CD4-positive, alpha-beta T cell treated with Interleukin-17A for 1 hour (primary cell): ENCODE results near the gene SSBP4.
"Not testable (repeated sequence)": the region's sequence is repeated elsewhere in the genome, so short reads cannot be mapped to it uniquely, and the experiment has no call there.

Experiments used
- DNase-seq: peaks from one replicate; pipeline ENCODE4 v3.0.0-alpha.2; 2020

Gene SSBP4

DNA sequence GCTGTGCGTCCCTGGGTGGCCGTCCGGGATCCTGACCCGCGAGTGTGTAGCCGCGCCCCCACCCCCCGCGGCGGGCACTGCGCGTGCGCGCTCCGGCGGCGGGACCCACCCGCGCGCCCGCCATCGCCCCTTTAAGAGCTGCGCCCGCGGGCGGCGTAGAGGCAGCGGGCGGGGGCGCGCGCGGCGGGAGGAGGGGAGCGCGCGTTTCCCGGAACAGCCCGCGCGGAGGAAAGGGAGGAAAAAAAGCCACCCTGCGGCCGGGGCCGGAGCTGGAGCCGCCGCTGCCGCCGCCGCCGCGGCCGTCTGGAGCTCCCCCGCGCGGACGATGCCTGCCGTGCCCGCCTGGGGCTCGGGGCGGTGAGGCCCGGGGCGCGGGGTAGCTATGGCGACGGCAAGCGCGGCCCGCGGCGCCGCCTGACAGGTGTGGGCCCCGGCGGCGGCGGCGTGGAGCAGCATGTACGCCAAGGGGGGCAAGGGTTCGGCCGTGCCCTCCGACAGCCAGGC, at the start of gene SSBP4:
TSS of gene SSBP4 (plus strand) at position 204 of the 504 bp plus-strand sequence. CDS start at position 455, 251 bp downstream.
- peak; percentile 76 for DNase-seq

DNA sequence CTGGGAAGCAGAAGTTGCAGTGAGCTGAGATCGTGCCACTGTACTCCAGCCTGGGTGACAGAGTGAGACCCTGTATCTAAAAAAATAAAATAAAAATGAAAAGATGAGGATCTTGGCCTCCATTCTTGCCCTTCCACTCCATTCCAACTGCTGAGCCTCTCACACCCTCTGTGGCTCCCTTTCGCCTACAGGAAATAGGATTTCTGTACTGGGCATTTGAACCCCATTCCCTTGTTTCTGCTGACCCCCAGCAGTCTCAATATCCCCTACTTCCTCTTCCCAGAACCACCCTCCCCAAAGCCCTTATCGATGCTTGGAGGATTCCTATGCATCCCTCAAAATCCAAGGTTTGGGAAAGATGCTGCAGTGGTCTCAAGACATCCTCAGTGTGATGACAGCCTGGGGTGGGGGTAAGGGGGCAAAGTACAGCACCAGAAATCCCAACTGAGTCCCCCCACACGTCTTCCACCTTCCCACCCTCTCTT, 45.7 kb upstream of the SSBP4 start:
- DNase-seq, result no peak

DNA sequence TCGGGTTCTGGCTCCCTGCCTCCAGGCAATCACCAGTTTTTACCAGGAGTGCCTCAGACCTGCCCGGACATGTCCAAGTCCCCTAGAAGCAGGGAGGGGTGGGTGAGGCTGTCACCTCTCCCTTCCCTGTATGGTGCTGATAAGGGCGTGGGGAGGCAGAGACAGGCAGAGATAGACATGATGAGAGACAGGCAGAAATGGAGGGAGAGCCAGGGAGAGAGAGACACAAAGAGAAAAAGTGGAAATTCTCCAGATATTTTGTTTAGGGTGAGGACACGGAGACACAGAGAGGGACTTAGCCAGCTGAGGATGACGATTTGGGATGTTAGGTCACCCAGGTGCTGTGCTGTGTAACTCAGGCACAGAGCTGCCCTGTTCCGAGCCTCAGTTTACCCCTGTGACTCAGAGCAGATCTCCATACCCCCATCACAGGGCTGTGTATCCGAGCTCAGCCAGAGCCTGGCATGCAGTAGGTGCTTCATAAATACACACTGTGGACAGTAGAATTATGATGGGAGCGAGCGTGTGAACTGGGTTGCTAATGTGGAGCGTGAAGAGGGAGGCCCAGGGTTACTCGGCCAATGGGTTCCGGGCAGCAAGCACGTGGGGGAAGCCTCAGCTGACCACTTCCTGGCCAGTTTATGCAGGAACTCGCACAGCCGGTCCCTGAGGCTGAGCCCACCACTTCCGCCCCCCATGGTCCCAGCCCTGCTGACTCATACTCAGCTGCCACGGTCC, 45.1 kb upstream of the SSBP4 start:
- peak; percentile 63 for DNase-seq

DNA sequence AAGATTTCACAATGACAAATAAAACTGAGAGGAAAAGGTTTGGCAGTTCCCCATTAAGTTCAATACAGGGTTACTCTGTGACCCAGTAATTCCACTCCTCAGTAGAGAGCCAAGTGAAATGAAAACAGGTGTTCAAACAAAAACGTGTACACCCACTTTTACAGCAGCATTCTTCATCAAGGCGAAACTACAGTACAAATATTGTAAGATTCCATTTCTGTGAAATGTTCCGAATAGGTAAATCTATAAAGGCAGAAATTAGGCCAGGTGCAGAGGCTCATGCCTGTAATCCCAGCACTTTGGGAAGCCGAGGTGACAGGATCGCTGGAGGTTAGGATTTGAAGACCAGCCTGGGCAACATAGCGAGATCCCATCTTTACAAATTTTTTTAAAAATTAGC, 42.2 kb upstream of the SSBP4 start:
- no peak for DNase-seq

DNA sequence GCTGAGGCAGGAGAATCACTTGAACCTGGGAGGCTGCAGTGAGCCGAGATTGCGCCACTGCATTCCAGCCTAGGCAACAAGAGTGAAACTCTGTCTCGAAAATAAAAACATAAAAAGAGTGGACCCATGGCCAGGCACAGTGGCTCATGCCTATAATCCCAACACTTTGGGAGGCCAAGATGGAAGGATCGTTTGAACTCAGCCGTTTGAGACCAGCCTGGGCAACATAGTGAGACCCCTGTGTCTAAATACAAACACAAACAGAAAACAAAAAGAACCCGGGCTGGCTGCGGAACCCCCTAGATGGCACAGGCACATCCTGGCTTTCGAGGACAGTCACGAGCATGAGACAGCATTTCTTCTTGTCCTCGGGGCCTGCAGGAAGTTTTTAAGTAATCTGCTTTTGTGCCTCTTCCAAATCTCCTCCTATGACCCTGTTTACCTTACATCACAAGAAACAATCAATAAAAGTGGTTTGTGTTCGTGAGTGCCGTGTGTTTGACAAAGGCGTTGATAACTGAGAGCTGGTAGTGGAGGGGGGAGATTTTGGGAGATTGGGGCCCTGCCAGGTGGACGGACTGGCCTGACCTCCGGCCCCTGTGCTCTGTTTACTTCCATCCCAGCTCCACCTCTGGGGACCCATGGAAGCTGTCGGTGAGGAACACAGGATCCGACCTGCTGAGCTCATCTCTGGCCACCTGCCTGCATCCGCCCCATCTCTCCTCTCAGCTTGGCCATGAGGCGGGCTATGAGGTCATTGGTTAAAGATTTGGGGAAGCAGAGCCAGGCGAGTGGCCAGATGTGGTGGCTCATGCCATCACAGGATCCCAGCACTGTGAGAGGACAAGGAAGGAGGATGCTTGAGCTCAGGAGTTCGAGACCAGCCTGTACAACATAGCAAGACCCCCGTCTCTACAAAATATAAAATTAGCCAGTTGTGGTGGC, 39.1 kb upstream of the SSBP4 start:
- DNase-seq, result no peak

DNA sequence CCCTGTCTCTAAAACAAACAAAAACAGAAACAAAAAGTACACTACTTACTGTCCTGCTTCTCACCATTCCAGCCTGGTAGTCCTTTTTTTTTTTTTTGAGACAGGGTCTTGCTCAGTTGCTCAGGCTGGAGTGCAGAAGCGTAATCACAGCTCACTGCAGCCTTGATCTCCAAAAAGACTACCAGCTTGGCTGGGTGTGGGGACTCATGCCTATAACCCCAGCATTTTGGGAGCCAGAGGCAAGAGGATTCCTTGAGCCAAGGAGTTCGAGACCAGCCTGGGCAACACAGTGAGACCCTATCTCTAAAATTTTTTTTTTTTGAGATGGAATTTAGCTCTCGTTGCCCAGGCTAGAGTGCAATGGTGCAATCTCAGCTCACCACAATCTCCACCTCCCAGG, 38.4 kb upstream of the SSBP4 start:
- DNase-seq, result no peak

DNA sequence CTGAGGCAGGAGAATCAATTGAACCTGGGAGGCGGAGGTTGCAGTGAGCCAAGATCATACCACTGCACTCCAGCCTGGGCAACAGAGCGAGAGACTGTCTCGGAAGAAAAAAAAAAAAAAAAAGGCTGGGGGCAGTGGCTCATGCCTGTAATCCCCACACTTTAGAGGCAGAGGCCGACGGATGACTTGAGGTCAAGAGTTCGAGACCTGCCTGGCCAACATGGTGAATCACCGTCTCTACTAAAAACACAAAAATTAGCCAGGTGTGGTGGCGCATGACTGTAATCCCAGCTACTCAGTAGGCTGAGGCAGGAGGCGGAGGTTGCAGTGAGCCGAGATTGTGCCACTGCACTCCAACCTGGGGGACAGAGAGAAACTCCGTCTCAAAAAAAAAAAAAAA, 35.6 kb upstream of the SSBP4 start:
- DNase-seq, result not testable (repeated sequence)

DNA sequence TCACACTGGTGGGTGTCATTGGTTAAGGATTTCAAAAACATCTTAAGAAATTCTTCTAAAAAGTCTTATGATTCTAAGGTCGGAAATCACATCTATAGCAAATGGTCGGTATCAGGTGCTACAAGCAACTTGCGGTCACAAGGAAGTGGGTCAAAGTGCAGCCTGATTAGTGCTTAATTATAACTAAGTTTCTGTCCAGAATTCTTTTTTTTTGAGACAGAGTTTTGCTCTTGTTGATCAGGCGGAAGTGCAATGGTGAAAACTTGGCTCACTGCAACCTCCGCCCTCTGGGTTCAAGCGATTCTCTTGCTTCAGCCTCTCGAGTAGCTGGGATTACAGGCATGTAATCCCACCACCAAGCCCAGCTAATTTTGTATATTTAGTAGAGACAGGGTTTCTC, 34.4 kb upstream of the SSBP4 start:
- no peak for DNase-seq

DNA sequence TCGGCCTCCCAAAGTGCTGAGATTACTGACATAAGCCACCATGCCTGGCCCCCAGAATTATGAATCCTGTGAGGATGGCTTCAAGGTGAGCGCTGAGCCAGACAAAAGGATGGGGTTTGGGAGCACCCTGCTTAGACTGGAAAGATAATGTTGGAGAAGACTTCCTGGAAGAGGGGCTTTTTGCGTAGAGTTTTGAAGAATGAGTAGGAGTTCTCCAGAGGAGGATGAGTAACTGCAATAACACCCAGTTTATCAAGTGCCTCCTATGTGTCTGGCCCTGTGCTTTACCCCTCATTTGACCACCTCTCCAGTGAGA, 33.9 kb upstream of the SSBP4 start:
- no peak for DNase-seq

DNA sequence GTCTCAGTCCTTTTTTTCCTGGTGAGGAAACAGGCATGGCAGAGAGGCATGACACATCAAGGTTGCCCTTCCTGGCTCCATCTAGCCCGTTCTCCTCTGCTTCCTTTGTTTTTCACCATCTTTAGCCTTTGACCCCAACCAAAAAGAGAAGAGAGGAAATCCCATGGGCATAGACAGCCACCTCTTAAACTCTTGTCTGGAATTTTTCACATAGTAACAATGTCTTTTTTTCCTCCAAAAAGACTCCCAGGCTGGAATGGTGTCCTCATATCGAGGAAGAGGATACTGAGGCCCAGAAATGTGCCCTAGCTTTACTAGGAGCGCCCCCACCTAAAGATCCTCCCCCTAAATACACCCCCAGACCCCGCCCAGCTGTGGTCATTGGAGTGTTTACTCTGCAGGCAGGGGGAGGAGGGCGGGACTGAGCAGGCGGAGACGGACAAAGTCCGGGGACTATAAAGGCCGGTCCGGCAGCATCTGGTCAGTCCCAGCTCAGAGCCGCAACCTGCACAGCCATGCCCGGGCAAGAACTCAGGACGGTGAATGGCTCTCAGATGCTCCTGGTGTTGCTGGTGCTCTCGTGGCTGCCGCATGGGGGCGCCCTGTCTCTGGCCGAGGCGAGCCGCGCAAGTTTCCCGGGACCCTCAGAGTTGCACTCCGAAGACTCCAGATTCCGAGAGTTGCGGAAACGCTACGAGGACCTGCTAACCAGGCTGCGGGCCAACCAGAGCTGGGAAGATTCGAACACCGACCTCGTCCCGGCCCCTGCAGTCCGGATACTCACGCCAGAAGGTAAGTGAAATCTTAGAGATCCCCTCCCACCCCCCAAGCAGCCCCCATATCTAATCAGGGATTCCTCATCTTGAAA, 33.3 kb upstream of the SSBP4 start, which contains the start of gene GDF15:
TSS of gene GDF15 (plus strand) at position 484 of the 868 bp plus-strand sequence. CDS start at position 516, 32 bp downstream.
- no peak for DNase-seq

DNA sequence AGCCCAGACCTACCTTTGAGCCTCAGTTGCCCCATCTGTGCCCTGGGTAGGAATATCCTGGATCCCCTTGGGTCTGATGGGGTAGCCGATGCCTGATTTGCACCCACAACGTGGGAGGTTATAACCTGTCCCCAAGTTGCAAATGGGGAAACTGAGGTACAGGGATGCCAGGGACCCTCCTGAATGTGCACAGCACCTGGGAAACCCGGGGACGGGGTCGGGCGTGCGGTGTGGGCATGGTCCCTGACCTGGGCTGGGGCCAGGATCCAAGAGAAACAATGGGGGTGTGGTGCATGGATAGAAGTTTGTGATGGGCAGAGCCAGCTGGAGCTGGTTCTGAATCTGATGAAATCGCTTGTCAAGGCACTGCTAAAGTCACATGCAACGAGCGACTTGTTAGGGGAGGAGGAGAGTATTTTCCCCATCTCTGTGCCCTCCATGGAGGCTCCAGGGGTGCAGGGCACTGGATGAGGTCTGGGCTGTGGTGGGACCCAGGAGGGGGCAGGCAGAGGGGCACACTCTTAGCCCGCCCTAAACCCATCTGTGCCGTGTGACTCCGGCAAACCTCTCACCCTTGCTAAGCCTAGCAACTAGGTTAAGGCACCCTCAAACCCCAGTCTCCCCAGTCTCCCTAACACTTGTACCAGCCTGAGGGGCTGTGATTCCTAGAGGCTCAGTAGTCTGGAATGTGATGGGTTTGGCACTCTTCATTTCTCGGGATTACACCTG, 32.5 kb upstream of the SSBP4 start:
- no peak for DNase-seq

DNA sequence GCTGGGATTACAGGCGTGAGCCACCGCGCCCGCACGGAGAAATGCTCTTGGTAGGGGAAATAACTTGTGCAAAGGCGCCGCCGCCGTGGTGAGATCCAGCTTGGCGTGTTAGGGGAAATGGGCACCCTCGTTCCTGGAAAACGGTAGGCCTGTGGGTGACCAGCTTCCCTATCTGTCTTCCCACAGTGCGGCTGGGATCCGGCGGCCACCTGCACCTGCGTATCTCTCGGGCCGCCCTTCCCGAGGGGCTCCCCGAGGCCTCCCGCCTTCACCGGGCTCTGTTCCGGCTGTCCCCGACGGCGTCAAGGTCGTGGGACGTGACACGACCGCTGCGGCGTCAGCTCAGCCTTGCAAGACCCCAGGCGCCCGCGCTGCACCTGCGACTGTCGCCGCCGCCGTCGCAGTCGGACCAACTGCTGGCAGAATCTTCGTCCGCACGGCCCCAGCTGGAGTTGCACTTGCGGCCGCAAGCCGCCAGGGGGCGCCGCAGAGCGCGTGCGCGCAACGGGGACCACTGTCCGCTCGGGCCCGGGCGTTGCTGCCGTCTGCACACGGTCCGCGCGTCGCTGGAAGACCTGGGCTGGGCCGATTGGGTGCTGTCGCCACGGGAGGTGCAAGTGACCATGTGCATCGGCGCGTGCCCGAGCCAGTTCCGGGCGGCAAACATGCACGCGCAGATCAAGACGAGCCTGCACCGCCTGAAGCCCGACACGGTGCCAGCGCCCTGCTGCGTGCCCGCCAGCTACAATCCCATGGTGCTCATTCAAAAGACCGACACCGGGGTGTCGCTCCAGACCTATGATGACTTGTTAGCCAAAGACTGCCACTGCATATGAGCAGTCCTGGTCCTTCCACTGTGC, 30.9 kb upstream of the SSBP4 start:
- peak; percentile 85 for DNase-seq

DNA sequence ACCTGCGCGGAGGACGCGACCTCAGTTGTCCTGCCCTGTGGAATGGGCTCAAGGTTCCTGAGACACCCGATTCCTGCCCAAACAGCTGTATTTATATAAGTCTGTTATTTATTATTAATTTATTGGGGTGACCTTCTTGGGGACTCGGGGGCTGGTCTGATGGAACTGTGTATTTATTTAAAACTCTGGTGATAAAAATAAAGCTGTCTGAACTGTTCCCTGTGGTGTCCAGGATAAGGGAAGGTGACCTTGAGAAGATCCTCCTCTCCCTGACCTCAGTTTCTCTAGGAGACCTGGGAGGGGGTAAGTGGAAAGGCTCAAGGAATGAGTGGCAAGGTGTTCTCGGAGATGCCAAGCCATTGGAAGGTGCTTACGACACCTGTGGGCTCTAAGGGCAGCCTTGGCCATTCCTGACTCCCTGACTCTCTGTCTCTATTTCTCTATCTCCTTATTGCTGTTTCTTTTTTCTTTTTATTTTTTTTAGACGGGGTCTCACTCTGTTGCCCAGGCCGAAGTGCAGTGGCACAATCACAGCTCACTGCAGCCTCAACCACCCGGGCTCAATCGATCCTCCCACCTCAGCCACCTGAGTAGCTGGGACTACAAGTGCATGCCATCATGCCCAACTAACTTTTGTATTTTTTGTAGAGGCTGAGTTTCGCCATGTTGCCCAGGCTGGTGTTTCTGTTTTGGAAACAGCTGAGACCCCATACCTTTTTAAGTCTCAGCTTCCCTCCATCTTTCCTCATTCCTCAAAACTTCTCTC, 30.1 kb upstream of the SSBP4 start:
- no peak for DNase-seq

DNA sequence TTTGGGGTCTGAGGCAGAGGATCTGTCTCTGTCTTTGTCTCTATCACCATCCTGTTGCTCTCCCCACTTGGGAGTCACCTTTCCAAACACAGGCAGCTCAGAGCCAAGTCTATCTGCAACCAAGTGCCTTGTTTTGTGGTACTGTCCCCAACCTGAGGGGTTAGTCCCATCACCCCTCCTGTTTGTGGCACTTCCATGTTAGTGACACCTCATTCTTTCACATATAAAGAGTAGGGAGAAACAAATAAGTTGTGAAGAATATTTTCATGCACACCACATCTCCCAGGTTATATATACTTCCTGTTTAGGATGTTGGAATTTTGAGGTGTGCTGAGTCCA, 29.5 kb upstream of the SSBP4 start:
- no peak for DNase-seq

DNA sequence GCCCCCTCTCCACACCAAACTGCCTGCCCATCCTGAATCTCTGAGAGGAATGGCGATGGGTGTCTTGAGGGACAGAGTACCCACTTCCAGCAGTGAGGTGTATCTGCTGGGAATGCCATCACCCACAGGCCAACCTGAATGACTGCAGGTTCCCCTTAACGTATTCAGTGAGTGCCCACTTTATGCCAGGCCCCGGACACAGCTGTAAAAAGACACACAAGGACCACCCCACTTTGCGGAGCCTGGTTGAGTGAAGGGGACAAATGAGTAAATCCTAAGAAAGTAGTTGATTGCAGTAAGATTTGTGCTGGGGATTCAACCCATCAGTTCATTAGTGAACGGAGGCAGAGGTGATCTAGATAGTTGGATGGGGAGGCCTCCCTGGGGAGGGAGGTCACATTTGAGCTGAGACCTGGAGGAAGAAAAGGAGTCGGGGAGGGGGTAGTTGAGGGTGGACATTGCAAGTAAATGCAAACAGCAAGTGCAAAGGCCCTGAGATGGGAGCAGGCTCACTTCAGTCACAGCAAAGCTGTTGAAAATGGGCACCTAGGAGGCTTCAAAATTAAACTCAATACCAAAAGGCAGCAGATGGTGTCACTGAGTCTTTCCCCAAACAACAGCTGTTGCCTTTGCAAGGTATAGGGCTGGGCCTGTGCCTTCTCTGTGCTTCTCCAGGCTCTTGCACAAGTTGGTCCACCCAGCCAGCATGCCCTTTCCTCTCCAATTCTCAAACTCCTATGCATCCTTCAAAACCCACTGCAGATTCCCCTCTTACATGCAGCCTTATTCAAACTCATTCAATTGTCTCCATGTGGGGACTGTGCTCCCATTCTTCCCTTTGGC, 28.9 kb upstream of the SSBP4 start:
- no peak for DNase-seq

DNA sequence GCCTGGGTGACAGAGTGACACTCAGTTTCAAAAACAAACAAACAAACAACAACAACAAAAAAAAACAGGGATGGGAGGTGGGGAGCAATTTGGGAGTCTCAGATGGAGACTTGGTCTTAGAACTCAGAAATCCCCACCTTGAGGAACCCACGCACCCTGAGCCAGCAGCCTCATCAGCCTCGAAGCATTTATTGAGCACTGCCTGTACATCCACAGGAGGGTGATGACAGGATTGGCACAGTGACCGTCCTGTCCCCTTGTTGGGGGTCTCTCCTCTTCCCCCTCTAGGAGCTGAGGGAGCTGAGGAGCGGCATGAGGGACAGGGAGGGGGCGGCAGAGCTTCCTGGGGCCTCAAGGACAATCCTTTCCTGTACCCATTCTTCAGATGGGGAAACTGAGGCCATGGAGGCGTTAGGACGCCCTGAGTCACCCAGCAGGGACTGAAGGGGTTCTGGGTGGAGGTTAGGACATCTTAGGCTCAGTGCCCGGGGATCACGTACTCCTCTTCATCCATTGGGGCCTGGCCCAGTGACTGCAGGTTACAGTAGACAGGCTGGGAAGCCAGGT, 27.6 kb upstream of the SSBP4 start:
- no peak for DNase-seq

DNA sequence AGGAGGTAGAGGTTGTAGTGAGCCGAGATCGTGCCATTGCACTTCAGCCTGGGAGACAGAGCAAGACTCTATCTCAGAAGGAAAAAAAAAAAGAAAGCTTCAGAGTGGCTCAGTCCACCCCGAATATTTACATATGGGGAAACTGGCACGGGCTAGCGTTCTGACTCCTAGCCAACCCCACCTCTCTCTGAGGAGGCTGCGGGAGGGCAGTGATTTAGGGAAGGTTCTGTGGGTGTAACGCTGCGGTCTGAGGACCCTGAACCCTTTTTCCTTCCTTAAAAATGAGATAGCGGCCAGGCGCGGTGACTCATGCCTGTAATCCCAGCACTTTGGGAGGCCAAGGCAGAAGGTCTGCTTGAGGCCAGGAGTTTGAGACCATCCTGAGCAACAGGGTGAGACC, 26.8 kb upstream of the SSBP4 start:
- DNase-seq, result peak; percentile 26

DNA sequence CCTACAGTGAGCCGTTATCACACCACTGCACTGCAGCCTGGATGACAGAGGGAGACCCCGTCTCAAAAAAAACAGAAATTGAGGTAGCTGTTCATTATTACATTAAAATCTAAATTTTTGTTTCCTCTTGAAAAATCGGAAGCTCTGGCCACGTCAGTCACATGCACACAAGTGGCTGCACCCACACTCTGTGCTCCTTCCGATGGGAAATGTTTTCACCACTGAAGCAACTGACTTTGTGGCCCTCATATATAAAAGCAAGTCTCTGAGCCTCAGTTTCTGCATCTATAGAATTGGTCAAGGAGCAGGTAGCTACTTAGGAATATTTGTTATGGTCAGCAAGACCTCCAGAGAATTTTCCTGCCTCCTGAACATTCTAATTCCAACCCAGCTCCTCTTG, 26.3 kb upstream of the SSBP4 start:
- no peak for DNase-seq

DNA sequence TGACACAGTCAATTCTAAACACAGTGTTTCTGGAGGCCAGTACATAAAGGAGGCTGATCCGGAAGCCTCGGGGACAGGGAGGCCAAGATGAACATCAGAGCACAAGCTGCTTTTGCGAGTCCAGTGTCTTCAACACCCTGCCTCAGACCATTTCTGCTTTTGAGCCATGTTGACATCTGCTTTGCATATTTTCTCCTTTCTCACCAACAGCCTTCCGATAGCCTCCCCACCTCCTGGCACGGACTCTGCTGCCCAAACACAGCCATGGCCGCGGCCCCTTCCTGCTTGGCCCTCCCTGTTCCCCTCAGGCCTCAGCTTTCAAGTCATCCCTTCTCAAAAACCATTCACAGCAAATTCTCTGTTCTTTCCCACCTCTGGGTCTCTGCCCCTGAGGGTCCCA, 25.4 kb upstream of the SSBP4 start:
- no peak for DNase-seq
